GM18861 (cell line): ENCODE measurements around the gene SYTL5.

Experiments
- ATAC-seq: cut with Tn5 transposase; IDR thresholded peaks from one replicate; pipeline ENCODE4 v1.9.1; 2021; ENCODE audit not compliant: unreplicated experiment

The SYTL5 gene

DNA sequence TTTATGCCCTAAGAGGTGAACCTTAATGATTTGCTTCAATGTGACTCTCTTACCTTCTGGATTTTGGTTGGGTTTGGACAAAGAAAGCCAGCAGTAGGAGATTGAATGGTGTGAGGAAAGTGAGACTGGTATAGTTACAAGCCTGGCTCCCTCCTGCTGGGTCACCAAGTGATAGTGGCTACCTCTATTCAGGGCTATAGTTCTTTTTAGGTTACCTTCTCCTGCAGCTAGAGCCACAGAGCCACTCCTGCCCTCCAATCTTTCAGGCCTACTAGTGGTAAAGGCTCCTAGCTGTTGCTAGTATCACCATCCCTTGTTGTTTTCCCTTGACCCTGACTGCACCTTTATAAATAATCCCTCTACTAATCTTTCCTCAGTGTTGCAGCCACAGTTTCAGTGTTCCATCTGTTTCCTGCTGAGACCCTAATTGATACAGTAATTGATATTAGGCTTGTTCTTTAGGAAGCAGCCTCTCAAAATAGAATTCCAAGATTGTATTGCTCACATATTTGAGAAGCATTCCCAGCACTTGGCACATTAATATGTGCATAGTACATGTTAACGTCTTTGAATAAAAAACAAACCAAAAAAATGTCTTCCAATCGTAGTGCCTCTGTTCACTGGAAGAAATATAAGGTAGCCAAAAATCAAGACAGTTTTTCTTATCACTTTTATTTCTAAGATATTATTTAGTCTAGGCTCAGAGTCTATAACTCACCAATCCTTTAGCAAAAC is 132.0 kb downstream of the SYTL5 start:
- no peak for ATAC-seq

DNA sequence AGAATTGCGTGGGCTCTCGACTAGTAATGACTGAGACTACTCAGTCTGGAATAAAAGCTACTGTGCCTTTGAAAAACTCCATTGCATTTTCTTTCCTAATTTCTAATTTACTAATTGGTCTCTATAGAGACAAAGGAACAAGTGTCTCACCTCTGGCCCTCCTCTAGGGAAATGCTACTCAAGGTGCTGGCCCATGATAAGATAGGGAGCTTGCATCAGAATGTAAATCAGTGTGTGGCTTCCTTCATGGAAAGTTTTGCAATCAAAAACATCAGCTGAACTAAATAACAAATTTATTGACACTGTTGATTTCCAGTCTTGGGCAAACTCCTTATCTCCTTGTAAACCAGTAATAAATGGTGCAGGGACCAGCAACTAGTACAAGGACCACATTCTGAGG is 132.5 kb downstream of the SYTL5 start:
- no peak for ATAC-seq

DNA sequence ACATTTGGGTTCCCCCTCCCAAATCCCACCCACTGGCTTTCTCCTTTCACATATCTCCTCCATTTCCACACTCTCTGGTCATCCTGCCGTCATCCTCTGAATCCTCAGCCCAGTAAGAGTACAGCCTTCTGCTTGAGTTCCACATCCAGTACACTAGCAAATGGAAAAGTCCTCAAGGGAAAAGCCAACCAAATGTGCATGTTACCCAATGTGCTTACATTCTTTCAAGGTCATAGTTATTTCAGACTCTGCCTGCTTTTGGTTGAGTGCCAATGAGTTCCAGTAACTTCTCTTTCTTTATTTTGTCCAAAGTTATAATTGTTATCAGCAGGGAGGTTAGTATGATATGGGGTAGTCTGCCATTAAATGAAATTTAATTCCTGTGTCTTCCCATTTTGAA is 136.3 kb downstream of the SYTL5 start:
- no peak for ATAC-seq

DNA sequence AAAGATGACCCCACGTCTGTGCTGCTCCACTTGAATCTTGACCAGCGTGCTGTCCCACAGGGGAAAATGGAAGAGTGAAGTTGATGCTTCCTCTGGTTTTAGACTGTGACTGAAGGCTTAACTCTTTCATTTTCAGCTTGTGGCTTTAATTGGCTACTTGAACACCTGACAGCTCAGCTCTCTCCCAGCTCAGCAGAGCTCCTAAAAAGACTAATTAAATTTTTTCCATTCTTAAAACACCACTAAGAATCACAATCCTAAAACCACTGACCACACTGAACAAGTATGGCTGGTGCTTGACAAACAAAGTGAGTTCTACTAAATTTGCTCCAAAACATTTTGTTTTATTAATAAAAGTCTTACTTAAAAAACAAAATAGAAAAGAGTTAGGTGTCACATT is 142.7 kb downstream of the SYTL5 start:
- no peak for ATAC-seq

DNA sequence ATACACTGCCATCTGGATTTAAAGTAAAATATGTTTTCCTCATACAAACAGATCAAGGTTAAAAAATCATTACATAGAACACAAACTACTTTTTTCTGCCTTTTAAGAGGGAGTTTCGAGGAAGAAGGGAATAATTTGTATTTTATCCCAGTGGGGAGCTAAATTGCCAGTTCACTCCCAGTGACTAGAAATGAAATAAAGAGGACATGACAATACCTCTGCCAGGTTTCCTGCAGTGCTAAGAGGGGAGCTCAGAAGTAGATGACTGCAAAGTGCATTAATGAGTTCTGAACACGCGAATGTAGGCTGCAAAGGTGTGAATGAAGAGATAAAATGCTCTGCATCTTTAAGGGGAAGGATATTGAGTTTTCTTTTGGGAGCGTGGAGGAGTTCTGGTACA is 144.6 kb downstream of the SYTL5 start:
- ATAC-seq, result no peak

DNA sequence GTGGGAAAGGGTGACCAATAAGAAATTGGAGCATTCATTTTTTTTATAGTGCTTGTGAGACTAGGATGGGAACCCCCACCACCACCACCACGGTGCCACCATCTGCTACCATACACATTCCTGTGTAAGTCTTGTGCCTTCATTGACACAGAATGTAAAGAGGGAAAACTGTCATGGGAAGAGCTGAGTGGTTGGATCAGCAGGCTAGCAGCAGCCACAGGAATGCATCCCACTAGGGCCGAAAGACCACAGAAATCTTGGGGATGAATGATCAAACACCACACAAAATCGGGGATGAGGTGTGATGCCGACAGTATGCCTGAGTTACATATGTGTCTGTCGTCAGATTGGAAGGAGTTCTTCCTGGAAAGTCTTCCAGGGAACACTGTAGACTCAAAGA is 145.1 kb downstream of the SYTL5 start:
- ATAC-seq, result no peak

DNA sequence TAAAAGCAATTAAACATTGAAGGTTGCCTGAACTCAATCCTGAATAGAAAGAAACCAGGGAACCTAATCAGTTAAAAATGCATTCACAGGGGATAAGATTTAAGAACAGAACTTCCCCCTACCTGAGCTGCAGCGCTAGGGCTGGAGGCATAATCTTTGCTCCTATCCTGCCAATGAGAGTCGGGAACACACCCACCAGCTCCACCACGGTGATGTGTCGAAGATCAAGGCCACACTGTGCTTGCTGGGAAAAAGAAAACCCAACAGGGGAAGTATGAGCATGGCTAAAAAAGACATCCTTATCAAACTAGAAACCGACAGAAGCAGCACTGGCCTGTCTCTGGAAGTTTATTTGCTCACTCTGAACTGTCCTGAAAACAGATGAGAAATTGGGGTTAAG is 148.0 kb downstream of the SYTL5 start:
- no peak for ATAC-seq

DNA sequence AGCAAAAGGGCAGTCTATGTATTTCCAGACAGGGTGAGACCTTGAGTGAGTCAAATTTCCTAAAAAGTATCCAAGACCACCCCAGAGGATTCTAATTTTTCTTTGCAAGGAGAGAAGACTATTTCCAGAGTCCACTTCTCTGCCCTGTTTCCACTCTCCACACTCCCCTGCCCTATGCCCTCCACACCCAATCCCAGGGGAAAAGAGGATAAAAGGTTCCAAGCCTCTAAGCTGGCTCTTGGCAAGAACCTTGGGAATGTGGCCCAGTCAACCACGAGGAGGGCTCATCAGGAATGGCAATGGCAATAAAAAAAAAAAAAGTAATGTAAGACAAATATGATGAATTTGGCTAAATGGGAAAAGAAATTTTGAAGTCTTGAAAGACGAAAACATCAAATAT is 148.5 kb downstream of the SYTL5 start:
- ATAC-seq, result no peak

DNA sequence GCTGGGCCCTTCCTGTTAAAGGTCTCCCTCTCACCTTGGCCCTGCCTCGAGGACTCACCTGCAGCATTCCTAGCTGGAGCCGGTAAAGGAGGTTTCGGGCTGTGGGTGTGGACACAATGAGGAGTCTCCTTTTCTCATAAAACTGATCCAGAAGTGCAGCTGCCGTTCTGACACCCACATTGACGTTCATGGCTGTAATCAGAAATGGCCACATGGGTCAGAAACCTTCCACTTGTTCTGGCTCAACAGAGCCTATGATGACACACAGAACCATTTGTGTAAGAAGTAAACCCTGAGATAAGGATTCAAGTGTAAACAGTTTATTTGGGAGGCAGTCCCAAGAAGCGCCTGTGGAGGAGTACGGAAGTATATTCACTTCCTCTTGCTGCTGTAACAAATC is 150.5 kb downstream of the SYTL5 start:
- no peak for ATAC-seq

DNA sequence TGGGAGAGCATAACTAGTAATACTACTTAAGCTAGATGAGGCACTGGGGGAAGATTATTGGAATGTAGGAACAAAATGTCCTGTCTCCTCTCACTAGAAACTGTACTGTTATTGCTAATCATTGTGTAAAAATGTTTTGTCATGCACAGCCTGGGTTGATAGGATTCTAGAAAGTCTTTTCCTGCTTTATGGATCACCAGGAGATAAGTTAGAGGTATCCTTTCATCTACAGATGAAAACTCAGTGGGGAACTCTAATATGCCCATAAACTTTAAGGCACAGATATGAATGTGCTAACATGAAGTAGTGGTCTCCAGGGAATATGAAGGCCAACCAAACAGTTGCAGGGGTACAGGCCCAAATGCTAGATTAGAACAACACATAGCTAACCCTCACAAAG is 156.8 kb downstream of the SYTL5 start:
- no peak for ATAC-seq

DNA sequence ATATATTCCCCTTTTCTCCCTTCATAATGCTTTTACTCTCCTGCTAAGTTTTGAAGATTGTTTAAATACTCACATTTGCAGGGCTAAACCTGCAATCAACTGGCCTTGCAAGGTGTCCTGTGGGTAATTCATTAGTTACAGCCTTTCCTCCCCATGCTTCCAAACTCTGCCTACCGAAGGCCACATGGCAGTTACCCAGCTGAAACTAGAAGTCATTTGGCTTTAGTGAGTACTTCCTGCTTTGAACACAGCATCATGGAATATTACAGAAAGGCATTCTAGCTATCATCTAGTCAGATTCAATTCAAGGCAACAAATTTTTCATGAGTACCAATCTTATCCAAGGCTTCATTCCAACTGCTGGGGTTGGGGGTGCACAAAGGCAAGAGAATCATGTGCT is 158.7 kb downstream of the SYTL5 start:
- ATAC-seq, result no peak

DNA sequence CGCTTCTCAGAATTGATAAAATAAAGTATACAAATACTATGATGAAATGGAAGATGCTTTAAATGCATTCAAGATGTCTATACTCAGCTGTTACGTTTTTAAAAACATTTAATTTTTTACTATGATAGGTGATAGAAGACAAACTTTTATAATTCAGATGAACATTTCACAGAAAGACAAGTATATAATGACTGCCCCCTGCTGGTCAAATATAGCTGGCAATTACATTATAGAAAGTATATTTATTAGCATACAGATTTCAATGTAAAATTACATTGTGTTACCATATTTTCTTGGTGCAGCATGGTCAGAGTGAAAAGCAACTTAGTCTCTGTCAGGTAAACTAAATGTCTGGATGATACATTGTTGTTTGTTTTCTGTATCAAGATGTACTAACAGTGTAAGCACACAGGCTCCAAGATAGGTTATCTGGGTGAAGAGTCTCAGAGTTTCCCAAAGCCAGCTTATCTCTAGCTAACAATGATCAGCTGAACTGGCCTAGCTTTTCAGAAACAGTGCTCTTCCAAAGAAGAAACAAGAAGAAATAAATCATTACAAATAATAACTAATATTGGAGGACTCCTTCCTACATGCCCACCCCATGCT is 160.2 kb downstream of the SYTL5 start:
- no peak for ATAC-seq

DNA sequence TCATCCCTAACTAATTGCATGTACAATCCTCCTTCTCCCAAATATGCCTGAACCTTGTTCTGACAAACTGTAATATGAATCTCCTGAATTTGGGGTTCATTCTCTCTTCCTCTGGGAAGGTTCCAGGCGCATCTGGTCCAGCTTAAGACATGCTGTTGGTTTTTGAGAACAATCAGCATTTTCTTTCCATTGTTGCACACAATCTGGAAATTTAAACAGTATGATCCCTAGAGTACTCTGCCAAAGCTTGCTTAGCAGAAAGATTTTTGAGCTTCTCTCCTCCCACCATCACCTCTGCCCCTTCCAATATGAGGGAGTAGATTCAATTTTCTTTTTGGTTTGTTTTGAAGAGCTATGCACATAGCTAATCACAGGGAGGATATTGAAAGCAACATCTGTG is 164.2 kb downstream of the SYTL5 start:
- ATAC-seq, result no peak

DNA sequence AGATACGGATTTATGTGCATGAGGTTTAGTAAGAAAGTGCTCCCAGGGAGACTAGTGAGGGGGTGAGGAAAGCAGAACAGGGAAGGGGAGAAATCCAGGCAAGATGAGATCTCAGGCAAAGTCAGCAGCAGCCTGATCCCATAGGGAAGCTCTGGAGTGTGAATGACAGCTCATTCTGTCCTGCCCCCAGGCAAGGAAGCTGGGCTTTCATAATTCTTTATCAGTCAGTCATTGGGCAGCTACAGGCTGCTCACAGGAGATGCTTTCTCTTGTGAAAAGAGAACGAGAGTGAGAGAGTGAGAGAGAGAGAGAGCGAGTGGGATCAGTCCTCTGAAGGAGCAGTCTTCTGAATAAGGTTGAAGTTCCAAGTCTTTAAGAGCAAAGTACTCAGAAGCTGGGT is 166.2 kb downstream of the SYTL5 start:
- ATAC-seq, result no peak

DNA sequence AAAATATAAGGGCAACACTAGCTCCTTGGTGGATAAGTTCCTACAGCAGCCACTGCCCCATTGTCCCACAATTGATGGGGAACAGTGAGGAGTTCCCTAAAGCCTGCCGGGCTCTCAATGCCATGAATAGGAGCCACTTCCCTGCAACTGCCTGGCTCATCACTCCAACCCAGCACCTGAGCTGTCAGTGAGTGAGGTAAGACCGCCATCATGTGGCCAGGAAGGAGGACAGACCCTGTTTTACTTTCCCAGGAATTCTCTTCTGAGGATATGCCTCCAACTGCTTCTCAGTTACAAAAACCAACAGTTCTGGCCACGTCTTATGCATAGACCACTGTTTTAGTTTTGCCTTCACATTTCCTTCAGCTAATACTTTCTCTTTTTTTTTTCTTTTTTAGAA is 168.8 kb downstream of the SYTL5 start:
- no peak for ATAC-seq

DNA sequence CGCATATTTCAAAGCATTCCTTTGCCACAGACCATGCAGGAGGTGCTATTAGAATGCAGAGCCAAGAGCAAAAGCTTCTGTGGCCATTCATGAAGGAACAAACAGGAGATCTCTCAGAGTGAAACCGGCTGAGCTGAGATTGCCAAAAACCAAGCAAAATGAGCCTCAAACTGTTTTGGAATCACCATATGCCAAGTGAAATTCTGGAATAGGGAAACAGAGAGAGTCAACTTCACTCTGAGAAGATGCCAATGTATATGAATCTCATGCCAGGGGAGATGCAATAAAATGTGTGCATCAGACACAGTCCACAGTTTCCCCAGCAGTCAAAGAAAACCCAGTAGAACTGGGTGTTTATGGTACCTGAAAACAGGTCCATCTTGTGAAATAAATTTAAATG is 172.0 kb downstream of the SYTL5 start:
- ATAC-seq, result no peak
